ENCODE measurements around the gene JAG2.

JAG2 gene

GRCh38 chr14:105215602-105216001 lies 47.0 kb upstream of the JAG2 start:
- Histone ChIP-seq H3K79me2 (ENCODE audit: insufficient read depth, low read length) (no peaks in the 10 kb centered on the region), H3K4me2 (ENCODE audit: low read length) (no peak overlapping the region), H3K27me3 (ENCODE audit: insufficient read depth, low read length) (no peaks in the 10 kb centered on the region), H3K9me3 (ENCODE audit: low read length) (no peaks in the 10 kb centered on the region), H3K9ac (ENCODE audit: low read length) (no peak overlapping the region), H3K4me1 (ENCODE audit: insufficient read depth, low read length, severe bottlenecking) (no peaks in the 10 kb centered on the region), H3K36me3 (ENCODE audit: insufficient read depth, low read length) (no peaks in the 10 kb centered on the region), H4K20me1 (ENCODE audit: insufficient read depth, low read length) (no peaks in the 10 kb centered on the region), H2AFZ (ENCODE audit: low read length) (no peak overlapping the region), H3K4me3 (ENCODE audit: low read depth, low read length, poor library complexity, severe bottlenecking) (no peak overlapping the region), H3K9me2 (ENCODE audit: low read depth, low read length) (no peaks in the 10 kb centered on the region), H3K27ac (ENCODE audit: low read depth, low read length, poor library complexity, severe bottlenecking) (no peak overlapping the region), H3F3A (ENCODE audit: insufficient read depth, low read length) (no peaks in the 10 kb centered on the region)
- TF ChIP-seq EZH2 (IDR thresholded peaks at IDR 0.05; ENCODE audit: borderline replicate concordance, low read length) (no peak), CTCF (IDR thresholded peaks at IDR 0.05; ENCODE audit: low read length) (no peak)

GRCh38 chr14:105214324-105214915 lies 45.8 kb upstream of the JAG2 start:
- Histone ChIP-seq H3K9me3 (ENCODE audit: low read length) (no peaks in the 10 kb centered on the region), H3K27ac (ENCODE audit: low read depth, low read length, poor library complexity, severe bottlenecking) (no peak overlapping the region), H3F3A (ENCODE audit: insufficient read depth, low read length) (no peaks in the 10 kb centered on the region), H3K36me3 (ENCODE audit: insufficient read depth, low read length) (0 out of 2 replicates have a peak, but pooled peaks cover 3% of the 10 kb centered on the region), H3K27me3 (ENCODE audit: insufficient read depth, low read length) (no peaks in the 10 kb centered on the region), H3K9ac (ENCODE audit: low read length) (no peak overlapping the region), H3K9me2 (ENCODE audit: low read depth, low read length) (no peaks in the 10 kb centered on the region), H3K4me3 (ENCODE audit: low read depth, low read length, poor library complexity, severe bottlenecking) (no peak overlapping the region), H3K4me2 (ENCODE audit: low read length) (no peak overlapping the region), H2AFZ (ENCODE audit: low read length) (no peak overlapping the region), H3K79me2 (ENCODE audit: insufficient read depth, low read length) (no peaks in the 10 kb centered on the region), H3K4me1 (ENCODE audit: insufficient read depth, low read length, severe bottlenecking) (no peaks in the 10 kb centered on the region), H4K20me1 (ENCODE audit: insufficient read depth, low read length) (no peaks in the 10 kb centered on the region)
- TF ChIP-seq CTCF (IDR thresholded peaks at IDR 0.05; ENCODE audit: low read length) (no peak), EZH2 (IDR thresholded peaks at IDR 0.05; ENCODE audit: borderline replicate concordance, low read length) (no peak)

GRCh38 chr14:105213361-105213760 lies 44.8 kb upstream of the JAG2 start:
- H3K4me3 ChIP-seq (ENCODE audit: low read depth, low read length, poor library complexity, severe bottlenecking): no peak overlapping the region
- H3K9me3 ChIP-seq (ENCODE audit: low read length): no peaks in the 10 kb centered on the region
- H3K79me2 ChIP-seq (ENCODE audit: insufficient read depth, low read length): no peaks in the 10 kb centered on the region
- no peaks in the 10 kb centered on the region for H3F3A ChIP-seq (ENCODE audit: insufficient read depth, low read length)
- H2AFZ ChIP-seq (ENCODE audit: low read length): no peak overlapping the region
- no peak for TF ChIP-seq CTCF (IDR thresholded peaks at IDR 0.05; ENCODE audit: low read length)
- no peak for TF ChIP-seq EZH2 (IDR thresholded peaks at IDR 0.05; ENCODE audit: borderline replicate concordance, low read length)
- H3K27ac ChIP-seq (ENCODE audit: low read depth, low read length, poor library complexity, severe bottlenecking): no peak overlapping the region
- no peaks in the 10 kb centered on the region for H3K27me3 ChIP-seq (ENCODE audit: insufficient read depth, low read length)
- no peak overlapping the region for H3K4me2 ChIP-seq (ENCODE audit: low read length)
- H3K4me1 ChIP-seq (ENCODE audit: insufficient read depth, low read length, severe bottlenecking): no peaks in the 10 kb centered on the region
- no peaks in the 10 kb centered on the region for H3K9me2 ChIP-seq (ENCODE audit: low read depth, low read length)
- H3K36me3 ChIP-seq (ENCODE audit: insufficient read depth, low read length): 0 out of 2 replicates have a peak, but pooled peaks cover 3% of the 10 kb centered on the region
- H4K20me1 ChIP-seq (ENCODE audit: insufficient read depth, low read length): no peaks in the 10 kb centered on the region
- no peak overlapping the region for H3K9ac ChIP-seq (ENCODE audit: low read length)
